ENCODE measurements around the gene CD68. TPM values are rescaled to one million over a fixed set of nuclear protein-coding genes. Genes with fewer than 3 reads are reported as not detected.
"Not testable (repeated sequence)": the region's sequence is repeated elsewhere in the genome, so short reads cannot be mapped to it uniquely, and the experiment has no call there.

CD68 gene
- total RNA-seq, 1 donor from 2014 or later, result 26.6 TPM

DNA sequence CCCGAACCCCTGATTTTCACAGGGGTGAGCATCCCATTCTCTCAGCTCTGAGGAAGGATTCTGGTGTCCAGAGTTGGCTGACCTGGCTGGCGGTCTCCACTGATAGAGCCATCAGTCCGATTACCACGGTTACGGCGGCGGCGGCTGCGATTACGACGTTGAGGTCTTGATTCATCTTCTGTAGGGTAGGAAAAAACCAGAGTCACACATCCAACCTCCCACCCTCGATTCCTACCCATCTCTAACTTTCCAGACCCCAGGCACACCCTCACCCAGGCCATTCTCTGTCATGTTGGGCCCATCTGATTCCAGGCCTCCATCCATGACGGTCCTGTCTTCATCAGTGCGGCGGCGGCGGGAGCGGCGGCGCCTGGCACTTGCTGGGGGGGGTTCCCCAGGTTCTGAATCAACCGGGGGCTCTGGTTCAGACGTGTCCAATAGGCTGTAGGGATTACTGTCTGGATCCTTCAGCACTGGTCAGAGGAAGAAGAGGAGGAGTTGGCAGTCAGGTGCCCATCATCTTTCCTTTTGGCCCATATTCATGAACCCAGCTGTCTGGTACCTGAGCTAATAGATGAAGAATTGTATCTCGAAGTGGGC, 13.1 kb downstream of the CD68 start:
- ATAC-seq, result no peak
- intact Hi-C loops (cut with micrococcal nuclease), result no loop called here

DNA sequence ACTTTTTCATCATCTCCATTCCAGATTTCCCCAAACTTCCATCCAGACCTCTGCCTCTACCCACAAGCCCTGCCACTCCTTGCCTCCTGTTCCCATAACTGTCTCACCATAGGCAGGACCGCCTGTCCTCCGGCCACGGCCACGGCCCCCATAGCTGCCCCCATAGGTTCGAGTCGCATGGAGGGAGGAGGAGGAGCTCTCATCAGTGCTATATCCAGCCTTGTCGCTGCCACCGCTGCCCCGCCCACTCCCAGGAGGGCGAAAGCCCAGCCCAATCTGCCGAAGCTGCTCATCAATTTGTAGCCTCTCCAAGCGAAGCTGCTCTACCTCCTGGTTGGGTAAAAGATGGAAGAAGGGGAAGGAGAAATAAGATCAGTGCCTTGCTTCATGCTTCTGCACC, 13.9 kb downstream of the CD68 start:
- no peak for ATAC-seq
- no peak for DNase-seq

More for the DNA sequence above, 13.1 kb downstream of the CD68 start:
- DNase-seq, result no peak

DNA sequence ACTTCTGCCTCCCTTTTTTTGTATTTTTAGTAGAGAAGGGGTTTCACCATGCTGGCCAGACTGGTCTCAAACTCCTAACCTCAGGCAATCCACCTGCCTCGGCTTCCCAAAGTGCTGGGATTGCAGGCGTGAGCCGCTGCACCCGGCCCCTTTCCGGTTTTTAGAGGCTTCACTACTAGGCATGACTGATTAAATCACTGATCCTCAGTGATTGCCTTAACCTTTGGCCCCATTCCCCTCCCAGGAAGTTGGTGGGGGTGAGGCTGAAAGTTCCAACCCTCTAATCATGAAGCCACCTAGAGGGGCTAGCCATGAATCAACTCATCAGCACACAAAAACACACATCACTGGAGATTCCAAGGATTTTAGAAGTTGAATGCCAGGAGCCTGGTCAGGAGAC, 18.1 kb downstream of the CD68 start:
- ATAC-seq; DNase-seq; intact Hi-C loops (cut with micrococcal nuclease): not testable (repeated sequence)

More for the DNA sequence above, 13.9 kb downstream of the CD68 start:
- intact Hi-C loops (cut with micrococcal nuclease), result no loop called here

DNA sequence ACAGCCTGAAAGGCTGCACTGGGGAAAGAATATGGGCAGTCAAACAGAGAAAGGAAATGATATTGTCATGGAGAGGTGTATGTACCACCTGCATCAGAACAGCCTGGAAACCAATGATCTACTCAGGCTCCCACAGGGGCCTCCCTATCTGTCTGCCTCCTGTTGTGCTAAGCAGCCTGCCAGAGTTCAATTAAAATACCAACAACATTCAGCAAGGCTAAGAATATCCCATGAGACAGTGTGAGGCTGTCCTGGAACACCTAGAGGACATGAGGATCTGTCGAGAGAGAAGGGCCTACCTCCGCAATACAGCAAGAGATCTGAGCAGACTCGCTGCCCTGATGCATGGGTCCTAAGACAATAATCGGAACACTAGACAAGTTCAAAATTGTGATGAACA, 26.8 kb downstream of the CD68 start:
- peak; percentile 97 for ATAC-seq
- intact Hi-C loops (cut with micrococcal nuclease), result no loop called here
- DNase-seq, result no peak

DNA sequence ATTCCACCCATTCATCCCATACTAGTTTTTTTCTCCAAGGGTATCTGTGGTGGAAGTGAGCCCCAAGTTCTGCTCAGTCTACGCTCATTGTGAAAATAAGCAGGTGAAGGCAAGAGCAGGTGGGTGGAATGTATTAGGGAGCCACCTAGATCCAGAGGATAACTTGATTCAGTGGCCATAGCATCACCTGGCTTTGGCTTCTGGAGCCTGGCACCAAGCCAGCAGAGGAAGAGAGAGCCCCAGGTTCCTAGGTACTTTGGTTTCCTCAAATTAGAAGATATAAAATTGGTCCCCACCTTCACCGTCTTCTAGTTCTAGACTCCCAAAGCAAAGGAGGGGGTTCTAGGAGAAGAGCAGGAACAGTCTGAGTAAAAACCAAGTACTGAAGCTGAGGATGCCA, 31.2 kb downstream of the CD68 start:
- intact Hi-C loops (cut with micrococcal nuclease), result no loop called here
- ATAC-seq, result no peak
- no peak for DNase-seq

DNA sequence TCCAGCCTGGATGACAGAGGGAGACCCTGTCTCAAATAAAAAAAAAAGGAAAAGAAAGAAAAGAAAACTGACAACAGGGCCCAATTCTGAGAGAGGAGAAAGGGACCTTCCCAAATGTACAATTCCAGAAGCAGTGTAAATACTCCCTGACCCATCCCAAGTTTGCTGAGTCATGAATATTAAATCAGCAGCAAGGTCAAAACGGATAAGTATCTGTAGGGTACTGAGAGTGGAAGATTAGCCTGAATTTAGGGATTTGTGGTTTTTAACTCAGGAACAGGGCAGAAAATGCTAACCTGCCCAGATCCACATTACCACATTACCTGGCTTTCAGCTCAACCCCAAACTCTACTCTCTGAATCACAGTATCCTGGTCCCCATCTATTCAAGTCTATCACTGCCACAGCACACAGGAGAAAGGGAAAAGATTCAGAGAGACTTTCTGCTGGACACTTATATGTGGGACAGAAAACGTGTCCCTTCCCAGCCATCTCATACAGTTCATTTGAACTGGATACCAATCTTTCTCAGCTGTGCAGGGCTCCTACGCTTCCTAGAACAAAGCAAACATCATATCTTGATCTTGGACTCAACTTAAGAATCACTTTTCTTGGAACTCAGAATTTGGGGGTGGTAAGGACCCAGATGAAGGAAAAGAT, 32.3 kb downstream of the CD68 start:
- intact Hi-C loops (cut with micrococcal nuclease), result no loop called here
- no peak for ATAC-seq

DNA sequence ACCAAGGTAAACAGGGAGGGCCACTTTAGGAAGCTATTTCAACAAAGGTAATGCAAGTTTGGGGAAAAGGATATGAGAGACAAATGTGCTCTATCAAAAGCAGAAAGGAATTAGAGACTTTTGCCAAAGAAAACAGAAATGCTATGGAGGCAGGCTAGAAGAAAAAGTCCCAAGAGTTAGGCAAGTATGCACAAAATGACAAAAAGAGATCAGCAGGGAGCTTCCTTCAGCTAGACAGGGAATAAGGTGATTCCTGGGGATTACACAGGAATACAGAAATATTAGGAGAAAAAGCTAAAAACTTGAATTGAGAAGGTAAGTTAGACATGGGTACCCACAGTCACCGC, 32.8 kb downstream of the CD68 start:
- DNase-seq, result no peak
- ATAC-seq, result no peak
- intact Hi-C loops (cut with micrococcal nuclease), result no loop called here

More for the DNA sequence above, 32.3 kb downstream of the CD68 start:
- DNase-seq, result no peak

DNA sequence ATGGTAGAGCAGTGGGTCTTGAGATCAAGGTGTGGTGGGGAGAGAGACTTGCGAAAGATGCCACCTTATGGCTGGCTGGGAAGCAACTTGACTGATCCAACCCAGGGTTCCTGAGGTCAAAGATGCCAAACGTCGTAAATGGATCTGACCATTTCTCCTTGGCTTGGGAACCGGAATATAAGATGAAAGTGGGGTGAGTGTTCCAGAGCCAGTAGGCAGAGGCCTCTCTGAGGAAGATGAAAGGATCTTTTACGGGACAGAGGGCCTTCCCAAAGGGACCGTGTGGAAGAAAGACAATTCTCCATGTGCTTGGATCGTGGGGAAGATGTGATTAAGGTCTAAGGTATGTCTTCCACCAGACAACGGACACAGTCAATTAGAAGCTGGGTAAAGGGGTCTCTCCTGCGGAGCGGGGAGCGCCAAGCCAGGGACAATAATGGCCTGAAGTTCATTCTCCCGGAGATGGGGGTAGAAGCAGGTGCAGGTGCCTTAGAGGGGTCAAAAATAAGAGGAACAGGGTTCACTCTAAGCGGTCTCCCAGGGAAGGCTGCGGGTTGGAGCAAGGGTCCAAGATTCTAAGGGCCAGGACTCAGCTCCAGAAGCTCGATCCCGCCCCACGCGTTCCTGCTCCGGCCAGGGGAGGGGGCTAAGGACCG, 34.5 kb downstream of the CD68 start:
- ATAC-seq (no peak), DNase-seq (no peak)
- intact Hi-C loops (cut with micrococcal nuclease), result no loop called here

DNA sequence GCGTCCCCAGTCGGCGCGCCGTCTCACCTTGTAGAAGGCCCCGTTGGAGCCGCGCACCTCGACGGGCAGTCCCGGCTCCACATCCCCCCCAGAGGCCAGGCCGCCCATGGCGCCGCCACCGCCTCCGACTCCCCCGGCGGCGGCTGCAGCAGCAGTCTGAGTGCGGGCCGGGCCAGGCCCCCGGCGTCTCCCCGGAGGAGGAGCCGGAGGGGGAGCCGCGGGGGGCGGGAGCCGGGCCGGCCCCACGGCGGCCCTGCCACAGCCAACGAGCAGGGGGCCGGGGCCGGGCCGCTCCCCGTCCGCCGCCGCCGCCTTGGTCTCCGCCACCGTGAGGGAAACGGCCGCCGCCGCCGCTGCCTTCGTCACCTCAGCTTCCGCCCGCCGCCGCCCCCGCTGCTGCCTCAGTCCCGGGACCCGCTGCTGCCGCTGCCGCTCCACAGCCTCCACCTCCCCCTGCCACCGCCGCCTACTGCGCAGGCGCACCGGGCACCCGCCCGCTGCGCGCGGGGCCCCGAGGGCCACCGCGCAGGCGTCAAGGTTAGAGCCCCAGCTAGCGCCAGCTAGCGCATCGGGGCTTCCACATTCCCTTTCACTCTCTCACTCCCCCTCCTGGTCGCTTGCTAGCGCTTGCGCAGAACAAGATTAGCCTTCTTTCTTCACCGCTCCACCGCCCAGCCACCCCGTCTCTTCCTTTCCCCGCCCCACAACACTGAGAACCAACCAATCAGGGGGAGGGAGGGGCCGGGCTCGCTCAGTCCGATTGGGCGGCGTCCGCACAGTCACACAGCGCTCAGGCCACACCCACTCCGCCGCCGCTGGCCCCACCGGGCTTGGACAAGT, 35.2 kb downstream of the CD68 start, which contains the start of gene FXR2:
Gene FXR2, minus strand, starts transcription at position 473 of the 840 bp plus-strand sequence. Its CDS starts 365 bp downstream, at position 108.
- intact Hi-C loops (cut with micrococcal nuclease), result no loop called here
- DNase-seq (peak; percentile 100), ATAC-seq (peak; percentile 96)

DNA sequence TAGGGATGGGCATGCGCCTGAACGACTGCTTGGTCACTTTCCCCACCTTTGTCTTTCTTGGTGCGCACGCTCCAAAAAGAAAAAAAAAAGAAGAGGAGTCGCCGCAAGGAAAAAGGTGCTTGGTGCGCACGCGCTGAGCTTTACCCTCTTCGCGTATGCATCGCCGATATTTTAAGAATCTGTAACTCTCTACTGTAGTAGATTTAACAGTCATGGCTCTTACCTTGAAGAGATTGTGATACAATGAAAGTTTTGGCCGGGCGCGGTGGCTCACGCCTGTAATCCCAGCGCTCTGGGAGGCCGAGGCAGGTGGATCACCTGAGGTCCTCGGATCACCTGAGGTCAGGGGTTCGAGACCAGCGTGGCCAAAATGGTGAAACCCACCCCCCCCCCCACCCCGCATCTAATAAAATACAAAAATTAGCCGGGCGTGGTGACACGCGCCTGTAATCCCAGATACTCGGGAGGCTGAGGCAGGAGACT, 35.9 kb downstream of the CD68 start:
- DNase-seq, result no peak
- intact Hi-C loops (cut with micrococcal nuclease), result no loop called here
- no peak for ATAC-seq

DNA sequence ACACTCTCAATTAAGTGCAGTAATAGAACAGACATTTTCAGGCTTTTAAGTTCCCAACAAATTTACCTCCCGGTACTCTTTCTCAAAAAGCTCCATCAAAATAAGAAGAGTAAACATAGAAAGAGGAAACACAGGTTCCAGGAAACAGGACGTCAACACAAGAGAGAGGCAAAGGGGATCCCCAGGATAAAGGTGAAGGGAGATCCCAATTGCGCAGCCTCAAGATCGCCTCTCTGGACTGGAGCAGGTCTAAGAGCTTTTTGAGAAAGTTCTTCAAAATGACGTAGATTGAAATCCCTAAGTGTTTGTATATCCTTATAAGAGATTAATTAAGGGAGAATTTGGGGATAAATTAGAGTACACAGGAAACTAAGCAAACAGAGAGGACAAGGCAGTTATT, 39.2 kb downstream of the CD68 start:
- intact Hi-C loops (cut with micrococcal nuclease), result no loop called here
- ATAC-seq (no peak), DNase-seq (no peak)

DNA sequence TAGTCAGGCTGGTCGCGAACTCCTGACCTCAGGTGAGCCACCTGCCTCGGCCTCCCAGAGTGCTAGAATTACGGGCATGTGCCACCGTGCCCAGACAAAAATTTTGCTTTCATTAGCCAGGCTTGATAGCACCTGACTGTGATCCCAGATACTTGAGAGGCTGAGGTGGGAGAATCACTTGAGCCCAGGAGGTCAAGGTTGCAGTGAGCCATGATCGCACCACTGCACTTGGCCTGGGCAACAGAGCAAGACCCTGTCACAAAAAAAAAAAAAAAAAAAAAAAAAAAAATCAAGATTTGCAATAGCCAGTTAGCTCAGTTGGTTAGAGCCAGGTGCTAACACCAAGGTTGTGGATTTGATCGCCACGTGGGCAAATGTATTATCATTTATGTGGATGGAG, 41.4 kb downstream of the CD68 start:
- DNase-seq (no peak), ATAC-seq (no peak)

DNA sequence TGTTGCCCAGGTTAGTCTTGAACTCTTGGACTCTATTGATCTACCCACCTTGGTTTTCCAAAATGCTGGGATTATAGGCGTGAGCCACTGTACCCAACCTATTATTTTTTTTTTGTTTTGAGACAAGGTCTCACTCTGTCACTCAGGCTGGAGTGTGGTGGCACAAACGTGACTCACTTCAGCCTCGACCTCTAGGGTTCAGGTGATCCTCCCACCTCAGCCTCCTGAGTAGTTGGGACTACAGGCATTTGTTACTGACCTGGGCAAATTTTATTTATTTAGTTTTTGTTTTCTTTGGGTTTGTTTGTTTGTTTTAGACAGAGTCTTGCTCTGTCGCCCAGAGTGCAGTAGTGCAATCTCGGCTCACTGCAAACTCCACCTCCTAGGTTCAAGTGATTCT, 44.2 kb downstream of the CD68 start:
- DNase-seq (no peak), ATAC-seq (no peak)
- intact Hi-C loops (cut with micrococcal nuclease), result no loop called here

More for the DNA sequence above, 41.4 kb downstream of the CD68 start:
- intact Hi-C loops (cut with micrococcal nuclease), result no loop called here

DNA sequence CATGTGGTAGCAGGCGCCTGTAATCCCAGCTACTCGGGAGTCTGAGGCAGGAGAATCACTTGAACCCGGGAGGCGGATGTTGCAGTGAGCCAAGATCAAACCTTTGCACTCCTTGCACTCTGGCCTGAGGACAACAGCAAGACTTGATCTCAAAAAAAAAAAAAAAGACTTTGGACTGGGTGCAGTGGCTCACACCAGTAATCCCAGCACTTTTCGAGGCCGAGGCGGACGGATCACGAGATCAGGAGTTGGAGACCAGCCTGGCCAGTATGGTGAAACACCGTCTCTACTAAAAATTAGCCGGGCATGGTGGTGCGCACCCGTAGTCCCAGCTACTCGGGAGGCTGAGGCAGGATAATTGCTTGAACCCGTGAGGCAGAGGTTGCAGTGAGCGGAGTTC, 46.3 kb downstream of the CD68 start:
- ATAC-seq; intact Hi-C loops (cut with micrococcal nuclease); DNase-seq: not testable (repeated sequence)

DNA sequence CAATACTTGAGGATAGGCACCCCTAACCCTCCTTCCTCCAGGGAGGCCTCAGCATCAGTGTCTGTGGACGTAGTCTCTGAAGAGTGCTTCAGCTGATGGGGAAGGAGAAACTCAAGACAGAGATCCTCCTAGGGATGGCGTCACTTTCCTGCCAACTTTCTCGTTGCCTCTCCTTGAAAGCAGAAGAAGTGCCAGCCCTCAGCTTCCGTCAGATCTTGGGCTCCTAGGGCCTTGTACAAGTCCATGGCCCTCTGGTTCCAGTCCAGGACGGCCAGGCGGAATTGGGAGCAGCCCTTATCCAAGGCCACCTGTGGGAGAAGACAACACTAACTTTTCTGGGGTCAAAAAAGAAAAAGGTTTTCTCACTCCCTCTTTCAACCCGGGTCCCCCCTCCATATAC, 46.9 kb downstream of the CD68 start:
- intact Hi-C loops (cut with micrococcal nuclease), result no loop called here
- ATAC-seq (no peak), DNase-seq (no peak)

DNA sequence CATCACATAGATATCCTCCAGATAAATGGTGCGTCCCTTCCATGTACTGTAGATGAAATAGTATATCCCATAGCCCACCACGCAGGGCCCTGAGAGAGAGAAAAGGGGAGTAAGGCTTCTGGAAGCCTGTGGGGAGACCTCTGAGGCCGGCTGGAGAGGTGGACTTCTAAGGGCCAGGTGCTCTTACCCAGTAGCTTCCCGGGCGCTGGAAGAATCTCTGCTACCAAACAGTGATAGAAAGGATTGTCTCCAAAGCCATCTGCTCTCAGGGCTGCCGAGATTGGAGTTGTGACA, 47.5 kb downstream of the CD68 start:
- ATAC-seq, result peak; percentile 1
- intact Hi-C loops (cut with micrococcal nuclease), result no loop called here
- DNase-seq, result no peak

DNA sequence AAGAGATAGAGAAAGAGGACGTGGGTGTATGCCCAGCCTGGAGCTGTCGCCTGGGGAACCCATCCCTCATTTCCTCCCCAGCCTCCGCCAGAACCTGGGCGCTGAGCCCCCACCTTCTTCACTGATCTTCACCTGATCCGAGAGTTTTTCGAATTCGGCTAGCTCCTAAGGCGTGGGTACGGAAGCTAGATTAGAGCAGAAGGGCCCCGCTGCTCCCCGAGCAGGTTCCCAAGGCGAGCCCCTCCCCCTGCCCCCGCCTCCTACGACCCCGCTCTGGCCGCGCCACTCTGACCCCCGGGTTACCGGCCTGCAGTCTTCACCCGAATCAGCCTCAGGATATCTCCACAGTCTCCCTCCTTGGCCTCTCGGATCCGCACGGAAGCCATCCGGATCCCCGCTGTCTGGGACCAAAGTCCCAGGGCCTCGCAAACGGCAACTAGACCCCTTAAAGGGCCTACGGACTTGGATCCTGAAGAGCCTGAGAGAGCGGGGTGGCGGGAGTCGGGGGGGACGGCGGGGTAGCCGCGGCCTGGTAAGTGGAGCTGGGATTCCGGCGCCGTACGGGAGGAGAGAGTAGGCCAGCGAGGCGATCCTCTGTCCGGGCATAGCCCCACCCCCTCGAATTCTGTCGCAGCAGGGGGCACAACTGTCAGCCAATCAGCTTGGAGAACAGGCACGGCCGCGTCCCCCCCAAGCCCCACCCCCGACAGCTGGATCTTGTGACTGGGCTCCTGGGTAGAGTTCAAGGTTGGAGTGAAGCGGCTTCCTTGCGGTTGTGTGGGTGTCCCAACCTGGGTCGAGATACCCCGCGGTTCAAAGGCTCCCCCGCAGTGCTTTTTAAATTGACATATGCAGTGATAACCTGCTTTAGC, 48.0 kb downstream of the CD68 start, which contains the start of gene SAT2:
Gene SAT2, minus strand, starts transcription at position 572 of the 872 bp plus-strand sequence. Its CDS starts 186 bp downstream, at position 386.
- DNase-seq, result peak; percentile 95
- intact Hi-C loops (cut with micrococcal nuclease), result no loop called here
- peak; percentile 99 for ATAC-seq

DNA sequence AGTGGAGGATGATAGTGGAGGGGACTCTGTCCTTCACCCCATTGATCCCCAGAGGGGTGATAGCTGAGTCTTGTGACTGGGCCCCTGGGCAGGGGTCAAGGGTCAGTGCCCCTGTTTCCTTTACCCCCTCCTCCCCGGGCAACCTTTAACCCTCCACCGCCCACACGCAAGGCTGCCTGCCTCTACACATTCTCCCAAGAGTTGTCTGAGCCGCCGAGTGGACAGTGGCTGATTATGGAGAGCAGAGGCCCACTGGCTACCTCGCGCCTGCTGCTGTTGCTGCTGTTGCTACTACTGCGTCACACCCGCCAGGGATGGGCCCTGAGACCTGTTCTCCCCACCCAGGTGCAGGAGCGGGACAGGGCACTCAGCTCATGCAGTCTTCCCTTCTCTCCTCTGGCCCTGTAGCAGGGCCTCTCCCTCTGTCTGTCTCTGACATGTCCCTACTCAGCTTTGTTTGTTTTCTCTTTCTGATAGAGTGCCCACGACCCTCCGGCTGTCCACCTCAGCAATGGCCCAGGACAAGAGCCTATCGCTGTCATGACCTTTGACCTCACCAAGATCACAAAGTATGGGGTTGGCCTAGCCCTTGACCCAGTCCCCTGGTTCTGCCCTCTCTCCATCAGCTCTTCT, 50.6 kb downstream of the CD68 start, which contains the start of gene SHBG:
Gene SHBG, plus strand, starts transcription at position 197 of the 633 bp plus-strand sequence. Its CDS starts 38 bp downstream, at position 235.
- DNase-seq, result no peak
- no peak for ATAC-seq
- intact Hi-C loops (cut with micrococcal nuclease), result no loop called here
